HEK293T (cell line): Measurements from ENCODE around the gene RUNDC3A.

Experiments
- BHLHE40 ChIP-seq: fragments of 450-650 bp; IDR thresholded peaks from 2 replicates; pipeline ENCODE4 v1.6.1; 2016; ENCODE audit warnings: mild to moderate bottlenecking, moderate library complexity, borderline replicate concordance
- CTBP1 ChIP-seq: fragments of 450-650 bp; IDR thresholded peaks from 2 replicates; pipeline ENCODE4 v1.6.1; 2016; ENCODE audit warnings: borderline replicate concordance
- FOXA1 ChIP-seq: fragments of 450-650 bp; IDR thresholded peaks from 2 replicates; pipeline ENCODE4 v1.6.1; 2016; ENCODE audit warnings: mild to moderate bottlenecking
- FOXK2 ChIP-seq: fragments of 450-650 bp; IDR thresholded peaks from 2 replicates; pipeline ENCODE4 v1.6.1; 2016; ENCODE audit warnings: mild to moderate bottlenecking
- FOXM1 ChIP-seq: fragments of 450-650 bp; IDR thresholded peaks from 2 replicates; pipeline ENCODE4 v1.6.1; 2017; ENCODE audit warnings: mild to moderate bottlenecking, borderline replicate concordance
- HDGF ChIP-seq: fragments of 450-650 bp; IDR thresholded peaks from 2 replicates; pipeline ENCODE4 v1.6.1; 2017; ENCODE audit warnings: antibody characterized with exemption, borderline replicate concordance
- NFRKB ChIP-seq: fragments of 450-650 bp; IDR thresholded peaks from 2 replicates; pipeline ENCODE4 v1.6.1; 2016; ENCODE audit warnings: mild to moderate bottlenecking, moderate library complexity
- SP1 ChIP-seq: fragments of 450-650 bp; IDR thresholded peaks from 2 replicates; pipeline ENCODE4 v1.6.1; 2017
- SUZ12 ChIP-seq: fragments of 450-650 bp; IDR thresholded peaks from 2 replicates; pipeline ENCODE4 v1.6.1; 2016; ENCODE audit warnings: mild to moderate bottlenecking
- TARDBP ChIP-seq: fragments of 450-650 bp; IDR thresholded peaks from 2 replicates; pipeline ENCODE4 v1.6.1; 2016
- ZNF384 ChIP-seq: fragments of 450-650 bp; IDR thresholded peaks from 2 replicates; pipeline ENCODE4 v1.6.1; 2016

DNA sequence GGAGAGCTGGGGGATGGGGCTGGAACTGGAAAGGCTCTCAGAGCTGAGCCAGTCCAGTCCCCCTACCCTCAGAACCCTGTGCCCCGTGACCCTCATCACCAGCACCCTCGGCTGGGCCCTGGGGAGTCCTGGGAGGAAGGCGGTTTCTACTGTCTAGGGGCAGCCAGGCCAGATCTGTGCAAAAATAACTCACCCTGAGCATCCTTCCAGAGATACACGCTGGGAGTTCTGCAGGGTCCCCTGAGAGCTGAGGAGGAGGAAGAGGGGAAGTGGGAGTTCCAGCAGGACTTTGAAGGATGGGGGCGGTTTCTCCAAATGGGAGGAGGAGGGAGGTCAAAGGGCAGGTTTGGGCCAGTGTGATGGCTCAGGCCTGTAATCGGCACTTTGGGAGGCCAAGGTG lies 35.4 kb upstream of the RUNDC3A start:
- TF ChIP-seq SP1 (no peak), ZNF384 (no peak), HDGF (no peak), BHLHE40 (no peak), FOXK2 (no peak), FOXA1 (no peak), NFRKB (no peak), FOXM1 (no peak), SUZ12 (no peak), CTBP1 (no peak), TARDBP (no peak)
